SK-N-SH treated with all-trans-retinoic acid at 6 μM for 48 hours (cell line): ENCODE data around the gene CNTN1.

Experiments used
- ATAC-seq: fragments of 200-7000 bp; cut with Tn5 transposase; 3 replicates; pipeline ENCODE4 v1.9.1; 2020; ENCODE audit warnings: mild to moderate bottlenecking, moderate library complexity
- CREB5 ChIP-seq: fragments of 250-450 bp; sonication (Bioruptor Pico); IDR thresholded peaks from 2 replicates; pipeline ENCODE4 v1.5.1; 2020; ENCODE audit warnings: low read depth, mild to moderate bottlenecking, moderate library complexity
- CSRNP3 ChIP-seq: fragments of 250-450 bp; sonication (Bioruptor Pico); IDR thresholded peaks from 2 replicates; pipeline ENCODE4 v1.5.1; 2021; ENCODE audit warnings: mild to moderate bottlenecking, moderate library complexity
- ESRRG ChIP-seq: fragments of 250-450 bp; sonication (Bioruptor Pico); IDR thresholded peaks from 2 replicates; pipeline ENCODE4 v1.6.1; 2021; ENCODE audit warnings: mild to moderate bottlenecking
- GLIS3 ChIP-seq: fragments of 250-450 bp; sonication (Bioruptor Pico); IDR thresholded peaks from 2 replicates; pipeline ENCODE4 v1.5.0; 2020; ENCODE audit warnings: mild to moderate bottlenecking, moderate library complexity
- ISL1 ChIP-seq: fragments of 250-450 bp; sonication (Bioruptor Pico); IDR thresholded peaks from 2 replicates; pipeline ENCODE4 v2.1.2; 2022; ENCODE audit warnings: mild to moderate bottlenecking, moderate library complexity
- OSR1 ChIP-seq: fragments of 250-450 bp; sonication (Bioruptor Pico); IDR thresholded peaks from 2 replicates; pipeline ENCODE4 v1.8.0; 2022; ENCODE audit warnings: moderate library complexity, mild to moderate bottlenecking, inconsistent platforms
- PATZ1 ChIP-seq: fragments of 250-450 bp; sonication (Bioruptor Pico); IDR thresholded peaks from 2 replicates; pipeline ENCODE4 v1.8.0; 2020; ENCODE audit warnings: mild to moderate bottlenecking, moderate library complexity, borderline replicate concordance
- POU6F1 ChIP-seq: fragments of 250-450 bp; sonication (Bioruptor Pico); IDR thresholded peaks from 2 replicates; pipeline ENCODE4 v1.8.0; 2021; ENCODE audit warnings: low read depth, mild to moderate bottlenecking, moderate library complexity, borderline replicate concordance
- PPARA ChIP-seq: fragments of 250-450 bp; sonication (Bioruptor Pico); IDR thresholded peaks from 2 replicates; pipeline ENCODE4 v1.5.0; 2020; ENCODE audit warnings: mild to moderate bottlenecking, borderline replicate concordance
- RARB ChIP-seq: fragments of 250-450 bp; sonication (Bioruptor Pico); IDR thresholded peaks from 2 replicates; pipeline ENCODE4 v1.8.0; 2021; ENCODE audit warnings: mild to moderate bottlenecking, moderate library complexity
- TCF4 ChIP-seq: fragments of 250-450 bp; sonication (Bioruptor Pico); IDR thresholded peaks from 2 replicates; pipeline ENCODE4 v1.8.0; 2021; ENCODE audit warnings: mild to moderate bottlenecking, moderate library complexity, borderline replicate concordance
- TOX ChIP-seq: fragments of 250-450 bp; sonication (Bioruptor Pico); IDR thresholded peaks from 2 replicates; pipeline ENCODE4 v1.8.0; 2021; ENCODE audit warnings: mild to moderate bottlenecking, moderate library complexity, borderline replicate concordance
- TSHZ2 ChIP-seq: fragments of 250-450 bp; sonication (Bioruptor Pico); IDR thresholded peaks from 2 replicates; pipeline ENCODE4 v1.5.0; 2020; ENCODE audit warnings: mild to moderate bottlenecking, moderate library complexity
- ZC3H10 ChIP-seq: fragments of 250-450 bp; sonication (Bioruptor Pico); IDR thresholded peaks from 2 replicates; pipeline ENCODE4 v1.5.1; 2021; ENCODE audit warnings: mild to moderate bottlenecking, moderate library complexity
- ZFP3 ChIP-seq: fragments of 250-450 bp; sonication (Bioruptor Pico); IDR thresholded peaks from 2 replicates; pipeline ENCODE4 v1.5.0; 2020; ENCODE audit warnings: mild to moderate bottlenecking, moderate library complexity
- ZFP30 ChIP-seq: fragments of 450-650 bp; formaldehyde crosslinking; IDR thresholded peaks from 2 replicates; pipeline ENCODE4 v1.5.0; 2022; ENCODE audit warnings: mild to moderate bottlenecking, moderate library complexity
- ZNF70 ChIP-seq: fragments of 450-650 bp; formaldehyde crosslinking; IDR thresholded peaks from 2 replicates; pipeline ENCODE4 v1.5.0; 2020; ENCODE audit warnings: mild to moderate bottlenecking, moderate library complexity
- ZNF8 ChIP-seq: fragments of 450-650 bp; formaldehyde crosslinking; IDR thresholded peaks from 2 replicates; pipeline ENCODE4 v1.5.0; 2020; ENCODE audit warnings: mild to moderate bottlenecking, moderate library complexity

CNTN1 gene

GRCh38 chr12:41053046-41053445 lies 360.8 kb downstream of the CNTN1 start:
- ATAC-seq = no peak
- TF ChIP-seq ZFP30 (CRISPR knock-in tag) = no peak
- TF ChIP-seq ISL1 (CRISPR knock-in tag) = no peak
- no peak for TF ChIP-seq RARB
- no peak for TF ChIP-seq TSHZ2

GRCh38 chr12:41055875-41056577 lies 363.8 kb downstream of the CNTN1 start:
- no peak for ATAC-seq
- TF ChIP-seq TCF4 (CRISPR knock-in tag) (no peak), TSHZ2 (no peak), RARB (no peak), CSRNP3 (CRISPR knock-in tag) (no peak), ESRRG (CRISPR knock-in tag) (no peak), OSR1 (CRISPR knock-in tag) (no peak), POU6F1 (CRISPR knock-in tag) (no peak), ISL1 (CRISPR knock-in tag) (no peak), ZFP3 (CRISPR knock-in tag) (no peak)

GRCh38 chr12:41058266-41058665 lies 366.0 kb downstream of the CNTN1 start:
- TF ChIP-seq ZNF8 (CRISPR knock-in tag) (no peak), ZC3H10 (CRISPR knock-in tag) (no peak), TSHZ2 (no peak), PATZ1 (CRISPR knock-in tag) (no peak), ESRRG (CRISPR knock-in tag) (no peak), ZFP30 (CRISPR knock-in tag) (no peak), TCF4 (CRISPR knock-in tag) (no peak), ZNF70 (no peak), ISL1 (CRISPR knock-in tag) (no peak), PPARA (CRISPR knock-in tag) (no peak), TOX (CRISPR knock-in tag) (no peak), ZFP3 (CRISPR knock-in tag) (no peak), GLIS3 (CRISPR knock-in tag) (no peak), CREB5 (CRISPR knock-in tag) (no peak)
- no peak for ATAC-seq
